ENCODE data around the gene CRACR2B.

DNA sequence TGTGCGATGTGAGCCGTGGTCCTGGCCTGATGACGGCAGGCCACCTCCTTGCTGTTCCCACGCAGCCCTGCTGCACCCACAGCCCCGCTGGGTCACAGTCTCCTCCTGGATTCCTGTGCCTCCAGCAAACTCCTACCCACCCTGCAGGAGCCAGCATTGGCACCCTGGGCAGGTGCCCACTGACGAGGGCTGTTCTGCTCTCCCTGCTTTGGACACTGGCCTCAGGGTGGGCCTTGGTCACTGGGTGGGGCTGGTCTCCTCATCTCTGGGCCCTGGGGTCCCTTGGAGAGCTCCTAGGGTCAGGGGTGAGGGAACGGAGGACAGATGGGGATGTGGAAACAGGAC, 27.6 kb downstream of the CRACR2B start:
- TF ChIP-seq, protein P1, sequence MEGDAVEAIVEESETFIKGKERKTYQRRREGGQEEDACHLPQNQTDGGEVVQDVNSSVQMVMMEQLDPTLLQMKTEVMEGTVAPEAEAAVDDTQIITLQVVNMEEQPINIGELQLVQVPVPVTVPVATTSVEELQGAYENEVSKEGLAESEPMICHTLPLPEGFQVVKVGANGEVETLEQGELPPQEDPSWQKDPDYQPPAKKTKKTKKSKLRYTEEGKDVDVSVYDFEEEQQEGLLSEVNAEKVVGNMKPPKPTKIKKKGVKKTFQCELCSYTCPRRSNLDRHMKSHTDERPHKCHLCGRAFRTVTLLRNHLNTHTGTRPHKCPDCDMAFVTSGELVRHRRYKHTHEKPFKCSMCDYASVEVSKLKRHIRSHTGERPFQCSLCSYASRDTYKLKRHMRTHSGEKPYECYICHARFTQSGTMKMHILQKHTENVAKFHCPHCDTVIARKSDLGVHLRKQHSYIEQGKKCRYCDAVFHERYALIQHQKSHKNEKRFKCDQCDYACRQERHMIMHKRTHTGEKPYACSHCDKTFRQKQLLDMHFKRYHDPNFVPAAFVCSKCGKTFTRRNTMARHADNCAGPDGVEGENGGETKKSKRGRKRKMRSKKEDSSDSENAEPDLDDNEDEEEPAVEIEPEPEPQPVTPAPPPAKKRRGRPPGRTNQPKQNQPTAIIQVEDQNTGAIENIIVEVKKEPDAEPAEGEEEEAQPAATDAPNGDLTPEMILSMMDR (IDR thresholded peaks at IDR 0.05 in 2 of 3, conservative IDR thresholded peaks at IDR 0.05 in 1 of 3; ENCODE audit: borderline replicate concordance in 1 of 3, insufficient read depth in 1 of 3, low read depth in 2 of 3, low read length in 2 of 3), result no peak
- TF ChIP-seq, protein P2, sequence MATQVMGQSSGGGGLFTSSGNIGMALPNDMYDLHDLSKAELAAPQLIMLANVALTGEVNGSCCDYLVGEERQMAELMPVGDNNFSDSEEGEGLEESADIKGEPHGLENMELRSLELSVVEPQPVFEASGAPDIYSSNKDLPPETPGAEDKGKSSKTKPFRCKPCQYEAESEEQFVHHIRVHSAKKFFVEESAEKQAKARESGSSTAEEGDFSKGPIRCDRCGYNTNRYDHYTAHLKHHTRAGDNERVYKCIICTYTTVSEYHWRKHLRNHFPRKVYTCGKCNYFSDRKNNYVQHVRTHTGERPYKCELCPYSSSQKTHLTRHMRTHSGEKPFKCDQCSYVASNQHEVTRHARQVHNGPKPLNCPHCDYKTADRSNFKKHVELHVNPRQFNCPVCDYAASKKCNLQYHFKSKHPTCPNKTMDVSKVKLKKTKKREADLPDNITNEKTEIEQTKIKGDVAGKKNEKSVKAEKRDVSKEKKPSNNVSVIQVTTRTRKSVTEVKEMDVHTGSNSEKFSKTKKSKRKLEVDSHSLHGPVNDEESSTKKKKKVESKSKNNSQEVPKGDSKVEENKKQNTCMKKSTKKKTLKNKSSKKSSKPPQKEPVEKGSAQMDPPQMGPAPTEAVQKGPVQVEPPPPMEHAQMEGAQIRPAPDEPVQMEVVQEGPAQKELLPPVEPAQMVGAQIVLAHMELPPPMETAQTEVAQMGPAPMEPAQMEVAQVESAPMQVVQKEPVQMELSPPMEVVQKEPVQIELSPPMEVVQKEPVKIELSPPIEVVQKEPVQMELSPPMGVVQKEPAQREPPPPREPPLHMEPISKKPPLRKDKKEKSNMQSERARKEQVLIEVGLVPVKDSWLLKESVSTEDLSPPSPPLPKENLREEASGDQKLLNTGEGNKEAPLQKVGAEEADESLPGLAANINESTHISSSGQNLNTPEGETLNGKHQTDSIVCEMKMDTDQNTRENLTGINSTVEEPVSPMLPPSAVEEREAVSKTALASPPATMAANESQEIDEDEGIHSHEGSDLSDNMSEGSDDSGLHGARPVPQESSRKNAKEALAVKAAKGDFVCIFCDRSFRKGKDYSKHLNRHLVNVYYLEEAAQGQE (IDR thresholded peaks at IDR 0.05; ENCODE audit: low read depth), result no peak
- TF ChIP-seq POLR2A (IDR thresholded peaks at IDR 0.05; ENCODE audit: borderline replicate concordance, extremely low read depth, insufficient read depth, insufficient read length), result no peak

Data from HCT116 (cell line).